ENCODE measurements around the gene HOXB1. TPM values are rescaled to one million over a fixed set of nuclear protein-coding genes. Genes with fewer than 3 reads are reported as not detected.
"Not testable (repeated sequence)": the region's sequence is repeated elsewhere in the genome, so short reads cannot be mapped to it uniquely, and the experiment has no call there.

HOXB1 gene
- total RNA-seq, 1 donor from 2014 or later = not detected

GRCh38 chr17:48500435-48501426 lies 30.1 kb downstream of the HOXB1 start:
- intact Hi-C loops (cut with micrococcal nuclease) = no loop called here

GRCh38 chr17:48499735-48500434 lies 30.9 kb downstream of the HOXB1 start:
- intact Hi-C loops (cut with micrococcal nuclease) = loop anchor here (10.0 kb wide), 1 partner anchor 165 kb away; no protein-coding TSS in a partner anchor

GRCh38 chr17:48499248-48499647 lies 31.6 kb downstream of the HOXB1 start:
- intact Hi-C loops (cut with micrococcal nuclease) = loop anchor here (10.0 kb wide), 1 partner anchor 164 kb away; no protein-coding TSS in a partner anchor

DNA sequence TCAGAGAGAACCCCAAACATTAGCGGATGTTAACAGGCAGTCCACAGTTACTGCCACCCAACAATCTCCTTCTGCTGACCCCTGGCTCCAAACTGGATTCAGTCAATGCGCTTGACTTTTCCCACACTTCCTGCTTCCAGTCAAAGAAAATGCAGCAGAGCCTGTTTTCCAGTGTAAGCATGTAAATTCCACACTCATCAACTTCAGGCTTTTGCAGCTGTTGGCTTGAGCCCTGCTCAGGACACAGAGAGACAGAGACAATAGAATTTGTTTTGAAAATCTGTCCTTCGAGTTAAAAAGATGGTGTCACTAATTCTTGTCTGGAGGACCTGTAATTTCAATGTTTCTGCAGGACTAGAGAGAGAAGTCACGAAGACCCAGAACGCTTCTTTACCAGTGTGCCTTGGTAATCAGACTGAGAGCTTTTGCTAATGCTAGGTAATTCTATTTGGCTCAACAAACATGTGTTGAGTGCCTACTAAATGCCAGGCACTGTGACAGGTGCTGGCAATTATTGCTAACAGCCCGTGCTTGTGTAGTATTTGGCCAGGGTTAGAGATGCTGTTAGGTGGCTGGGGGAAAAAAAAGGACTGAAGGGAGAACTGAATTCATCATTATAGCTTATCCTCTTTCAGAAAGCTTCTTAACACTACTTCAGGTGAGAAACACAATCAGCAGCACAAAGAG lies 32.5 kb downstream of the HOXB1 start:
- intact Hi-C loops (cut with micrococcal nuclease) = loop anchor here (10.0 kb wide), 1 partner anchor 164 kb away; no protein-coding TSS in a partner anchor

DNA sequence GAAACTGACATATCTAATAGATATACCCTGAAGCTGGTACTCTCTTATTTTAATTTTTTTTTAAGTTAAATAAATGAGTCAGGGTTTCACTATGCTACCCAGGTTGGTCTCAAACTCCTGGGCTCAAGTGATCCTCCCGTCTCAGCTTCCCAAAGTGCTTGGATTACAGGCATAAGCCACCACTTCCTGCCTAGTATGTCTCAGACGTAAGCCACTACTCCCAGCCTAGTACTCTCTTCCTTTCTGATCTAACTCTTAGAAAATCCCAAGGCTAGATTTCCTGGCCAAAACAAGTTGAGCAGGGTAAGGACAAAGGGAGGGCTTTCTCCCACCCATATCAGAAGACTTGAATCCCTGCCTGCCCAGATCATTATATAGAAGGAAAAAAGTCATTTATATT lies 33.7 kb downstream of the HOXB1 start:
- intact Hi-C loops (cut with micrococcal nuclease) = loop anchor here (10.0 kb wide), 1 partner anchor 162 kb away; no protein-coding TSS in a partner anchor

GRCh38 chr17:48494335-48494734 lies 36.5 kb downstream of the HOXB1 start:
- intact Hi-C loops (cut with micrococcal nuclease) = loop anchor here (5.0 to 10.0 kb wide), 2 partner anchors 48 to 160 kb away; no protein-coding TSS in a partner anchor

DNA sequence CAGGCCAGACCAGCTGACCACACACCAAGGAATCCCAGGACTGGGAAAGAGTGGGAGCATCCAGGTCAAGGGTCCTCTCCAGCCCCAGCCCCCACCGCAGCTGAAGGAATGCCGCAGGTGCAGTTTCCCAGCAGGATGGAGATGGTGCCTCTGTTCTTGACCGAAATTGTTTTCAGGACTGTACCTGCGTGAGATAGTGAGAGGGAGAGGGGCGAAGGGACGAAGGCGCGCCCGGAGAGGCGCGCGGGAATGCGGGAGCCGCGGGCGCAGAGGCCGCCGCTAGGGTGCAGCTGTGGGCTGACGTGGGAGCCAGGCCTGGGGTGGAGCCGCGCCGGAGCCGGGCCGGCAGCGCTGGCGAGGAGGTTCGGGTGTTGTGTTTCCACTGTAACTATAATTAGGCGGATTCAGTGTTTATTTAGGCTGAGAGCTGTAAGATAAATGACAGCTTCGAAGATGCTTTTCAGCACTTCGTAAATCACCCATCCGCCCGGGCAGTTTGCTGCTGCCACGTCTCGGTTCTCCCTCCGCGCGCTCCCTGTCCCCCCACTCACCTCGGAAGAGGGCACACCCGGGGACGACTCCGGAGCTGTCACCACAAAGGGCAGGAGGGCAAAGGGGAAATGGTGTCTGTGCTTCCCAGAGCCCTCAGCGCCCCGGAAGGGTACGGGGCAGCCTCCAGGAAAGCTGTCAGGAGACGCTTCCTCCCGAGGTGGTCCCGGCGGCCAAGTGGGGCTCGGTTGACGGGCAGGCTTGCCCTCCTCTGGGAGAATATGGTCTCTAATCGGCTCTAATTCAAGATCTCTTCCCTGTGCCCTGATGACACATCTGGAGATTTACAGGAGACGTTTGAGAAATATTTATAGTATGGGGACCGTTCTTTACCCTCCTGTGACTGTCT lies 38.2 kb downstream of the HOXB1 start:
- intact Hi-C loops (cut with micrococcal nuclease) = loop anchor here (5.0 to 10.0 kb wide), 2 partner anchors 50 to 158 kb away; no protein-coding TSS in a partner anchor

DNA sequence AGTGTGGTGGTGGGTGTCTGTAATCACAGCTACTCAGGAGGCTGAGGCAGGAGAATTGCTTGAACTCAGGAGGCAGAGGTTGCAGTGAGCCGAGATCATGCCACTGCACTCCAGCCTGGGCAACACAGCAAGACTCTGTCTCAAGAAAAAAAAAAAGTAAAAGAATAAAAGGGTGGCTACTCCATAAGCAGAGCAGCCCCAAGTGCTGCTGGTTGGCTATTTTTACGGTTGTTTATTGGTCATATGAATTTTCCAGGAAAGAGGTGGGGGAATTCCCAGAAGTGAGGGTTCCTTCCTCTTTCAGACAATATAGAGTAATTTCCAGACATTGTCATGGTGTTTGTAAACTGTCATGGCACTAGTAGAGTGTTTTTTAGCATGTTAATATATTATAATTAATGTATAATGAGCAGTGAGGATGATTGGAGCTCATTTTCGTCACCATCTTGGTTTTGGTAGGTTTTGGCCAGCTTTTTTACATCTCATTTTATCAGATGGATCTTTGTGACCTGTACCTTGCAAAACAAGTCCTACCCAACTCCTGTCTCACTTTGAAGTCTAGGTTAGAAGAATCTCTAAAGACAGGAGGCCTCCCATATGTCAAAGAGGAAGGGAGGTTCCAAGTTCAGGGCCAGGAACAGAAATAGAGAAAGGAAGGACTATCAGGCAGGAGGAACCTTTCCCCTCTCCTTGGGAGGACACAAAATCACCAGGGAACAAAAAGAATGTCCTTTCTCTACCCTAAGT lies 39.1 kb downstream of the HOXB1 start:
- intact Hi-C loops (cut with micrococcal nuclease) = loop anchor here (5.0 to 10.0 kb wide), 2 partner anchors 51 to 157 kb away; no protein-coding TSS in a partner anchor

GRCh38 chr17:48490451-48490892 lies 40.3 kb downstream of the HOXB1 start:
- intact Hi-C loops (cut with micrococcal nuclease) = loop anchor here (5.0 to 10.0 kb wide), 2 partner anchors 52 to 156 kb away; no protein-coding TSS in a partner anchor

DNA sequence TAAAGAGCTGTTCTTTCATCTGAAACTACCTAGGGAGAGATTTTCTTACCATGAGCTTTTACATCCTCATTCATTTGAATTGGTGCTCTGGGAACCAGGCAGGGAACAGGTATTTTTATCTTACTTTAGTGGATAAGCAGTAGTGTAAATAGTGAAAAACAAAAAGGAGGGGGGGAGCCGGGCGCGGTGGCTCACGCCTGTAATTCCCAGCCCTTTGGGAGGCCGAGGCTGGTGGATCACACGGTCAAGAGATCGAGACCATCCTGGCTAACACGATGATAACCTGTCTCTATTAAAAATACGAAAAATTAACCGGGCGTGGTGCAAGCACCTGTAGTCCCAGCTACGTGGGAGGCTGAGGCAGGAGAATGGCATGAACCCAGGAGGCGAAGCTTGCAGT lies 41.0 kb downstream of the HOXB1 start:
- intact Hi-C loops (cut with micrococcal nuclease) = loop anchor here (5.0 to 10.0 kb wide), 2 partner anchors 53 to 155 kb away; no protein-coding TSS in a partner anchor

- intact Hi-C loops (cut with micrococcal nuclease) = no loop called here
These were observed 42.2 kb downstream of the HOXB1 start for GRCh38 chr17:48488548-48489106.

GRCh38 chr17:48487221-48487620 lies 43.6 kb downstream of the HOXB1 start:
- intact Hi-C loops (cut with micrococcal nuclease) = no loop called here

- intact Hi-C loops (cut with micrococcal nuclease) = no loop called here
These were observed 44.3 kb downstream of the HOXB1 start for GRCh38 chr17:48486557-48486956.

GRCh38 chr17:48484850-48485249 lies 46.0 kb downstream of the HOXB1 start:
- intact Hi-C loops (cut with micrococcal nuclease) = no loop called here

DNA sequence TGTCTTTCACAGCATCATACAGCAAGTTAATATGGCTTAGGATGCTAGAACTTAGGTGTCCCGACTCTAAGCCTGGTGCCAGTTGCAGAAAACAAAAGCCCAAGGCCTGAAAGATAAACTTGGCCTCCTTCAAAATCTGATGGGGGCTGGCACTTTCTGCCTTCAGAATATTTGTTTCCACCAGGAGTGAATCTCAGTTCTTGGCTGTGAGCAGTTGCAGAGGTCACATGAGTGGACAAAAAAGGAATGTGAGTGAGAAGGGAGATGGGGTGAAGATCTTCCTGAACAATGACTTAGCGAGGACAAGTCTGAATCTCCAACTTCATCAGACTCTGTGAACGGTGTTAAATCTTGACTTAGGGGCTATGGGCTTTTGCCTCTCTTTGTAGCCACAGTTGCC lies 46.6 kb downstream of the HOXB1 start:
- intact Hi-C loops (cut with micrococcal nuclease) = no loop called here

GRCh38 chr17:48483471-48484131 lies 47.2 kb downstream of the HOXB1 start:
- intact Hi-C loops (cut with micrococcal nuclease) = no loop called here

DNA sequence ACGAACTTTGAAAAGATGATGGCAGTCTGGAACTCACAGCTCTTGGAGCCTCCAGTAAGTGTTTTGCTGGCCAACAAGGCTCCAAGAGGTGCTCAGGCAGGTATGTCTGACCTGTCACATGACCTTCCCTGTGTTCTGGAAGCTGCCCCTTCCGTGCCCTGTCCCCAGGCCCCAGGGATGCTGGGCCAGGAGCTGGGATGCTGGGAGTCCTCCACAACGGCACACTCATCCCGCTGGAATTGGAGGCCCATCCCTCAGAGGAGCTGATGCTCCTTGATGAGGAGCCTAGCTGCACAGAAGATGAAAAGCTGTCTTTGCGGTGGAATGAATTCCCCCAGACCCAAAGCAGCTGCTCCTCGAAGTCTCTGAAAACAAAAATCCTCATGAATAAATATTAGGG lies 47.8 kb downstream of the HOXB1 start:
- intact Hi-C loops (cut with micrococcal nuclease) = no loop called here

- intact Hi-C loops (cut with micrococcal nuclease) = not testable (repeated sequence)
These were observed 48.5 kb downstream of the HOXB1 start for GRCh38 chr17:48482301-48482700.

Data from T-helper 2 cell treated with Interferon-gamma antibody and Interleukin-4, amounts not matched to agents 100 ng/mL and 5 ng/mL, for 36 hours (primary cell).